Fibroblast of lung (primary cell): ENCODE data around the gene NKD1. TPM values are rescaled to one million over a fixed set of nuclear protein-coding genes. Genes with fewer than 3 reads are reported as not detected.

Source experiments
- DNase-seq, 2 donors: peaks; one replicate each; pipeline versions ENCODE4 v3.0.0 to v3.0.0-alpha.2; 2010; ENCODE audit warnings: low read depth in 2 of 2
- H2AFZ ChIP-seq: 2 replicates; pipeline ENCODE4 v1.5.1; 2012; ENCODE audit warnings: low read length, control low read depth, inconsistent platforms
- H3K27ac ChIP-seq: 2 replicates; pipeline ENCODE4 v1.5.1; 2011; ENCODE audit warnings: low read length, control low read depth; ENCODE audit not compliant: insufficient read depth
- H3K27me3 ChIP-seq: 2 replicates; pipeline ENCODE4 v1.5.1; 2011; ENCODE audit warnings: mild to moderate bottlenecking, low read length; ENCODE audit not compliant: control insufficient read depth, insufficient read depth
- H3K36me3 ChIP-seq: 2 replicates; pipeline ENCODE4 v1.5.1; 2011; ENCODE audit warnings: low read length; ENCODE audit not compliant: control insufficient read depth, insufficient read depth
- H3K4me1 ChIP-seq: 2 replicates; pipeline ENCODE4 v1.5.1; 2011; ENCODE audit warnings: low read length; ENCODE audit not compliant: control insufficient read depth, insufficient read depth; ENCODE audit errors: extremely low read depth
- H3K4me2 ChIP-seq: 2 replicates; pipeline ENCODE4 v1.5.1; 2011; ENCODE audit warnings: low read length, control low read depth; ENCODE audit not compliant: insufficient read depth; ENCODE audit errors: extremely low read depth
- H3K4me3 ChIP-seq, 4 experiments: fragments of 200-600 bp in 1 of 4; sonication (generic) in 1 of 4; replicated peaks in 1 of 4; 2 replicates each; pipeline ENCODE4 v1.5.1; 2011 to 2016; ENCODE audit warnings: low read length in 4 of 4, low read depth in 3 of 4, mild to moderate bottlenecking in 3 of 4, control low read depth in 2 of 4, inconsistent platforms in 1 of 4, mixed read lengths in 1 of 4; ENCODE audit not compliant: insufficient read depth in 1 of 4; ENCODE audit errors: control extremely low read depth in 1 of 4
- H3K79me2 ChIP-seq: 2 replicates; pipeline ENCODE4 v1.5.1; 2012; ENCODE audit warnings: mild to moderate bottlenecking, low read length, inconsistent platforms; ENCODE audit not compliant: control insufficient read depth, insufficient read depth
- H3K9ac ChIP-seq: 2 replicates; pipeline ENCODE4 v1.5.1; 2011; ENCODE audit warnings: mild to moderate bottlenecking, low read length, control low read depth; ENCODE audit not compliant: insufficient read depth
- H3K9me3 ChIP-seq: 2 replicates; pipeline ENCODE4 v1.5.1; 2012; ENCODE audit warnings: low read depth, low read length; ENCODE audit not compliant: control insufficient read depth, insufficient read depth
- H4K20me1 ChIP-seq: 2 replicates; pipeline ENCODE4 v1.5.1; 2011; ENCODE audit warnings: low read length; ENCODE audit not compliant: control insufficient read depth, insufficient read depth; ENCODE audit errors: extremely low read depth
- EZH2 ChIP-seq: IDR thresholded peaks from 2 replicates; pipeline ENCODE4 v1.5.1; 2012; ENCODE audit warnings: low read length, control low read depth, mild to moderate bottlenecking; ENCODE audit errors: missing control alignments
- polyA plus RNA-seq, 2 donors: library from polyadenylated mRNA; depleted of rRNA in 1 of 2; stranded (reverse) in 1 of 2; unstranded in 1 of 2; fragments of >200 nt; gene quantifications; 2 replicates each; pipeline ENCODE4 v1.2.1, GENCODE V29; 2011 to 2012; ENCODE audit warnings: missing spikeins in 1 of 2
- total RNA-seq: library from RNA; depleted of rRNA; stranded (reverse); fragments of >200 nt; gene quantifications from 2 replicates; pipeline ENCODE4 v1.2.1, GENCODE V29; 2014
- TF ChIP-seq, protein P1 (sequence below), 2 donors: IDR thresholded peaks in 1 of 2; conservative IDR thresholded peaks in 1 of 2; 1 replicate in 1 of 2; 2 replicates in 1 of 2; pipeline ENCODE4 v1.5.1; 2011 to 2012; ENCODE audit warnings: low read length in 2 of 2, control low read depth in 1 of 2, inconsistent platforms in 1 of 2, low read depth in 1 of 2, mild to moderate bottlenecking in 1 of 2

The NKD1 gene
- total and polyA plus RNA-seq, 2 donors (not counting 1 experiment from before 2014, with no cell fraction given): under 0.01 to 0.12 TPM

DNA sequence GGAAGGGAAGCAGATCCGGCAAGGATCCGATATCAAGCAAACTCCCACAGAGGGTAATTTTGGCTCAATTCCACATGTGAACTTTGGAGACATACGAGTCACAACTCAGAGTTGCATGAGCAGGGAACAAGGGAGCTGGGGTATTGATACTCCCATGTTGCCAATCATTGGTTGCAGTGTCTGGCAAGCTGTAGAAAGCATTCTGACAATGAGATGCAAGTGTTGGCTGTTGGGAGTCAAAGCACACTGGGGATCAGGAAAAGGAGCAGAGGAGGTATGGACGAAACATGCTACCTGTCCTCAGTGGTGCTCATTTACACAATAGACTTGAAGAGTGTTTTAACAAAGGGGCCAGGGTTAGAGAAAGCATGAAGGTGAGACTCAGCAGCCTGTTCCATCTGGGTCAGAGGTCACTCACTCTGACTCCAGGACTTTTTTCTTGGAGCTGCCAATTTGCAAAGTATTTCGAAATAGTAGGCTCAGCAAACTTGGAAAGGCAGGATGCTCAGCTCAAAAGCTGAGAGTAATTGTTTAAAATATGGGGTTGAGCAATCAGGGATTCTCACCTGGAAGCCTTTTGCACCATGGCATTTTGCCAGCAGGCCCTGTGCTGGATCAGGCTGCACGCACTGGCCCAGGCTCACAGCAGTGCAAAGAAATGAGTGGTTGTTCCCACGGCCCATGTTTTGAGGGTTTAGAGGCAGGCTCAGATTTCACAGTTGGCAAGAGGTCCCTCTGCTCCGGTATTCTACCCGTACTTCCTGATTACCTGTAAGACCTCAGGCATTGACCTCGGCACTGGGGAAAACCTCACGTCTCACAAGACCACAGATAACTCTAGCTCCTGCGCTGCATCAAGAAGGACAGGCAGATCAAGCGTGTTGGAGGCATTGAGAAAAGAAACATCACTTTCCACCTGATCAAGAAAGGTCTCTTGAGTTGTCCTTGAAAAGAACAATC, 17.6 kb upstream of the NKD1 start:
- Histone ChIP-seq H3K79me2 (no peaks in the 10 kb centered on the region), H3K4me1 (no peaks in the 10 kb centered on the region), H3K36me3 (no peaks in the 10 kb centered on the region), H4K20me1 (no peaks in the 10 kb centered on the region), H3K4me3 (no peak overlapping the region), H3K9ac (no peak overlapping the region), H3K27ac (no peak overlapping the region), H2AFZ (no peak overlapping the region), H3K9me3 (no peaks in the 10 kb centered on the region), H3K27me3 (no peaks in the 10 kb centered on the region), H3K4me2 (no peak overlapping the region)
- no peak for TF ChIP-seq EZH2
- TF ChIP-seq, protein P1, sequence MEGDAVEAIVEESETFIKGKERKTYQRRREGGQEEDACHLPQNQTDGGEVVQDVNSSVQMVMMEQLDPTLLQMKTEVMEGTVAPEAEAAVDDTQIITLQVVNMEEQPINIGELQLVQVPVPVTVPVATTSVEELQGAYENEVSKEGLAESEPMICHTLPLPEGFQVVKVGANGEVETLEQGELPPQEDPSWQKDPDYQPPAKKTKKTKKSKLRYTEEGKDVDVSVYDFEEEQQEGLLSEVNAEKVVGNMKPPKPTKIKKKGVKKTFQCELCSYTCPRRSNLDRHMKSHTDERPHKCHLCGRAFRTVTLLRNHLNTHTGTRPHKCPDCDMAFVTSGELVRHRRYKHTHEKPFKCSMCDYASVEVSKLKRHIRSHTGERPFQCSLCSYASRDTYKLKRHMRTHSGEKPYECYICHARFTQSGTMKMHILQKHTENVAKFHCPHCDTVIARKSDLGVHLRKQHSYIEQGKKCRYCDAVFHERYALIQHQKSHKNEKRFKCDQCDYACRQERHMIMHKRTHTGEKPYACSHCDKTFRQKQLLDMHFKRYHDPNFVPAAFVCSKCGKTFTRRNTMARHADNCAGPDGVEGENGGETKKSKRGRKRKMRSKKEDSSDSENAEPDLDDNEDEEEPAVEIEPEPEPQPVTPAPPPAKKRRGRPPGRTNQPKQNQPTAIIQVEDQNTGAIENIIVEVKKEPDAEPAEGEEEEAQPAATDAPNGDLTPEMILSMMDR (conservative IDR thresholded peaks at IDR 0.05 in 1 of 2, IDR thresholded peaks at IDR 0.05 in 1 of 2; ENCODE audit: low read depth in 1 of 2, low read length in 2 of 2): no peak
- DNase-seq: no peak

DNA sequence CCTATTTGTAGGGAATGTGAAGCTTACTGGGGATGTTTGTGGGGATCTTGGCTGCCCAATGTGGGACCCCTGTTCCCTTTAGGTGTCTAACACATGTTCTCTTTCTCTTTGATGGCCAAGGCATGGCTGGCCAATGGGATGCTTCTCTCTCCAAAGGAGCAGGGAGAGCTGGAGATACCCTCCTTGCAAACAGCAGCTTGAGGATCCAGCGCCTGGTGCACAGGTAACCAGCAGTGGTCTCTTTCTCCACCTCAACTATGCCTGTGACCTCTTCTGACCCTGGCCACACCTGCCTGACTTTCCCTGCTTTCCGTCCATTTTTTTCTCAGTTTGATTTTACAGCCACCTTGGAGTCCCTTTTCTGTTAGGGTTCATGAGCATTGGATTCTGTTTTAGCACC, 16.8 kb upstream of the NKD1 start:
- Histone ChIP-seq H3K27me3 (no peaks in the 10 kb centered on the region), H3K9me3 (no peaks in the 10 kb centered on the region), H2AFZ (no peak overlapping the region), H3K27ac (no peak overlapping the region), H3K36me3 (no peaks in the 10 kb centered on the region), H3K4me1 (no peaks in the 10 kb centered on the region), H3K9ac (no peak overlapping the region), H4K20me1 (no peaks in the 10 kb centered on the region), H3K4me2 (no peak overlapping the region), H3K4me3 (no peak overlapping the region), H3K79me2 (no peaks in the 10 kb centered on the region)
- TF ChIP-seq, protein P1 (conservative IDR thresholded peaks at IDR 0.05 in 1 of 2, IDR thresholded peaks at IDR 0.05 in 1 of 2; ENCODE audit: low read depth in 1 of 2, low read length in 2 of 2): no peak
- TF ChIP-seq EZH2: no peak
- DNase-seq: no peak

DNA sequence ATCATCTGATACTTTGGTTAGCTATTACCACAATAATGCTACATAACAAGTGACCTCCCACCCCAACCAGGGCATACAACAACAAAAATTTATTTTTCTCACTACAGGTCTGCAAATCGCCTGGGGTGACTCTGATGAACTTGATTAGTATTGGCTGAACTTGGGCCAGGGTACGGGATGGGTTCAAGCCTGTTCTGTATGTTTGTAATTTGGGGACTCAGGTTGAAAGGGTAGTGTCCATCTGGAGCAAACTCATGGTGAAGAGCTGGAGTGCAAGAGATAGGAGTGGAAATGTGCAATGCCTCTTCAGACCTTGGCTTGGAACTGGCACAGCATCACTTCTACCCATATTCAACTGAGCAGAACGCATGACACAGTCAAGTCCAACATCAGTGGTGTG, 16.3 kb upstream of the NKD1 start:
- Histone ChIP-seq H3K4me2 (no peak overlapping the region), H3K27me3 (no peaks in the 10 kb centered on the region), H3K4me1 (no peaks in the 10 kb centered on the region), H3K27ac (no peak overlapping the region), H2AFZ (no peak overlapping the region), H3K79me2 (no peaks in the 10 kb centered on the region), H3K36me3 (no peaks in the 10 kb centered on the region), H3K9ac (no peak overlapping the region), H4K20me1 (no peaks in the 10 kb centered on the region), H3K4me3 (no peak overlapping the region), H3K9me3 (no peaks in the 10 kb centered on the region)
- no peak for DNase-seq
- TF ChIP-seq EZH2: no peak
- TF ChIP-seq, protein P1 (conservative IDR thresholded peaks at IDR 0.05 in 1 of 2, IDR thresholded peaks at IDR 0.05 in 1 of 2; ENCODE audit: low read depth in 1 of 2, low read length in 2 of 2): no peak
